AG20443 (cell line): Measurements from ENCODE around the gene PSMD1.

Experiments used
- DNase-seq: peaks from one replicate; pipeline ENCODE4 v3.0.0; 2012; ENCODE audit warnings: low spot score, mixed read lengths

Gene PSMD1

GRCh38 chr2:231204146-231204545 is 147.5 kb downstream of the PSMD1 start:
- no peak for DNase-seq

- DNase-seq: no peak
Measured at GRCh38 chr2:231204581-231204980, 147.9 kb downstream of the PSMD1 start.

GRCh38 chr2:231207734-231208133 is 151.1 kb downstream of the PSMD1 start:
- DNase-seq: no peak

GRCh38 chr2:231210782-231211181 is 154.1 kb downstream of the PSMD1 start:
- no peak for DNase-seq

GRCh38 chr2:231211486-231211885 is 154.8 kb downstream of the PSMD1 start:
- DNase-seq: no peak

- no peak for DNase-seq
Measured at GRCh38 chr2:231212329-231212845, 155.7 kb downstream of the PSMD1 start.

GRCh38 chr2:231213931-231214642 is 157.4 kb downstream of the PSMD1 start:
- DNase-seq: no peak

- no peak for DNase-seq
Measured at GRCh38 chr2:231218366-231218765, 161.7 kb downstream of the PSMD1 start.

- no peak for DNase-seq
Measured at GRCh38 chr2:231219289-231219688, 162.6 kb downstream of the PSMD1 start.

- no peak for DNase-seq
Measured at GRCh38 chr2:231221761-231222160, 165.1 kb downstream of the PSMD1 start.
